Measurements from ENCODE around the gene RPS6KA5.
"Not testable (repeated sequence)": the region's sequence is repeated elsewhere in the genome, so short reads cannot be mapped to it uniquely, and the experiment has no call there.

RPS6KA5 gene

DNA sequence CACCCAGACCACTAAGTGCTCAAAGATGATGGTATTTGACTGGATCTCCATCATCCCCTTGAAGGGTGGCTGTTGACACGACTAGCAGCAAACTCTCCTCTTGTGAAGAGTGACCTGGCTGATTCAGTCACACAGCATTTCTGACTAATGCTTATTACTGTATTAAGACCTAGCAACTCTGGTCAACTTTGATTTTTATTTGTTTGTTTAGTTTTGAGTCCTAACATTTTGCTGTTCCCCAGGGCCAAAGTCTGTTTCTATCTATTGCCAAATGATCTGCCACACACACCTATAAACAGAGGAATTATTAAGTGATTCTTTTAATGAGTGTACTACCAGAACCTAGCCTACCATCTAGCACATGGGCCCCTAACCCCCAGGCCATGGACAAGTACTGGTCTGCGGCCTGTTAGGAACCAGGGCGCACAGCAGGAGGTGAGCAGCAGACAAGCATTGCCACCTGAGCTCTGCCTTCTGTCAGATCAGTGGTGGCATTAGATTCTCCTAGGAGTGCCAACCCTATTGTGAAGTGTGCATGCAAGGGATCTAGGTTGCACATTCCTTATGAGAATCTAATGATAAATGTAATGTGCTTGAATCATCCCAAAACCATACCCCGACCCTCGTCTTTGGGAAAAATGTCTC lies 120.0 kb downstream of the RPS6KA5 start:
- Histone ChIP-seq H3K9me3 (ENCODE audit: control insufficient read depth, low read length) (peaks cover 17% of the 10 kb centered on the region), H3K36me3 (ENCODE audit: control insufficient read depth, insufficient read depth, low read length) (no peaks in the 10 kb centered on the region), H3K4me1 (ENCODE audit: control insufficient read depth, insufficient read depth, low read length, poor library complexity, severe bottlenecking) (no peaks in the 10 kb centered on the region), H3K4me3 (ENCODE audit: extremely low read depth, insufficient read depth, low read length, poor library complexity, severe bottlenecking) (no peak overlapping the region), H3K27ac (ENCODE audit: low read depth, low read length, severe bottlenecking) (no peak overlapping the region)
- WGBS, 2 experiments (ENCODE audit: insufficient coverage in 2 of 2) = 86 to 100% methylated on average over 2 to 3 of the region's 5 CpGs

DNA sequence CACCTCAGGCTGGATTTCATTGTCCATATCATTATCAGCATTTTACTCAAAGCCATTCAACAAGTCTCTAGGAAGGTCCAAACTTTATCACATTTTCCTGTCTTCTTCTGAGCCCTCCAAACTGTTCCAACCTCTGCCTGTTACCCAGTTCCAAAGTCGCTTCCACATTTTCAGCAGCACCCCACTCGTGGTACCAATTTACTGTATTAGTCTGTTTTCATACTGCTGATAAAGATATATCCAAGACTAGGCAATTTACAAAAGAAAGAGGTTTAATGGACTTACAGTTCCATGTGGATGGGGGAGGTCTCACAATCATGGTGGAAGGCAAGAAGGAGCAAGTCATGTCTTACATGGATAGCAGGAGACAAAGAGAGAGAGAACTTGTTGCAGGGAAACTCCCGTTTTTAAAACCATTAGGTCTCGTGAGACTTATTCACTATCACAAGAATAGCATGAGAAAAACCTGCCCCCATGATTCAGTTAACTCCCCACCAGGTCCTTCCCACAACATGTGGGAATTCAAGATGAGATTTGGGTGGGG lies 121.1 kb downstream of the RPS6KA5 start:
- not testable (repeated sequence) for H3K4me1 ChIP-seq (ENCODE audit: control insufficient read depth, insufficient read depth, low read length, poor library complexity, severe bottlenecking); H3K27ac ChIP-seq (ENCODE audit: low read depth, low read length, severe bottlenecking); H3K4me3 ChIP-seq (ENCODE audit: extremely low read depth, insufficient read depth, low read length, poor library complexity, severe bottlenecking); H3K36me3 ChIP-seq (ENCODE audit: control insufficient read depth, insufficient read depth, low read length)
- H3K9me3 ChIP-seq (ENCODE audit: control insufficient read depth, low read length) = peaks cover 17% of the 10 kb centered on the region
- 80 to 83% methylated on average over 1 of the region's 4 CpGs for WGBS, 2 experiments (ENCODE audit: insufficient coverage in 2 of 2)

DNA sequence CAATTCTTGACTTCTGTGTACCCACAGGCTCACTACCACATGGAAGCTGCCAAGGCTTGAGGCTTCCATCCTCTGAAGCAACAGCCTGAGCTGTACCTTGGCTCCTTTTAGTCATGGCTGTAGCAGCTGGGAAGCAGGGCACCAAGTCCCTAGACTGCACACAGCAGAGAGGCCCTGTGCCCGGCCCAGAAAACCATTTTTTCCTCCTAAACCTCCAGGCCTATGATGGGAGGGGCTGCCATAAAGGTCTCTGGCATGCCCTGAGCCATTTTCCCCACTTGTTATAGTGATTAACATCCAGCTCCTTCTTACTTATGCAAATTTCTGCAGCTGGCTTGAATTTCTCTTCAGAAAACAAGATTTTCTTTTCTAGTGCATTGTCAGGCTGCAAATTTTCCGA lies 121.8 kb downstream of the RPS6KA5 start:
- Histone ChIP-seq H3K27ac (ENCODE audit: low read depth, low read length, severe bottlenecking) (no peak overlapping the region), H3K4me3 (ENCODE audit: extremely low read depth, insufficient read depth, low read length, poor library complexity, severe bottlenecking) (no peak overlapping the region), H3K9me3 (ENCODE audit: control insufficient read depth, low read length) (peaks cover 17% of the 10 kb centered on the region), H3K36me3 (ENCODE audit: control insufficient read depth, insufficient read depth, low read length) (no peaks in the 10 kb centered on the region), H3K4me1 (ENCODE audit: control insufficient read depth, insufficient read depth, low read length, poor library complexity, severe bottlenecking) (no peaks in the 10 kb centered on the region)
- WGBS, 2 experiments (ENCODE audit: insufficient coverage in 2 of 2) = 85 to 94% methylated on average over 2 of the region's 2 CpGs

DNA sequence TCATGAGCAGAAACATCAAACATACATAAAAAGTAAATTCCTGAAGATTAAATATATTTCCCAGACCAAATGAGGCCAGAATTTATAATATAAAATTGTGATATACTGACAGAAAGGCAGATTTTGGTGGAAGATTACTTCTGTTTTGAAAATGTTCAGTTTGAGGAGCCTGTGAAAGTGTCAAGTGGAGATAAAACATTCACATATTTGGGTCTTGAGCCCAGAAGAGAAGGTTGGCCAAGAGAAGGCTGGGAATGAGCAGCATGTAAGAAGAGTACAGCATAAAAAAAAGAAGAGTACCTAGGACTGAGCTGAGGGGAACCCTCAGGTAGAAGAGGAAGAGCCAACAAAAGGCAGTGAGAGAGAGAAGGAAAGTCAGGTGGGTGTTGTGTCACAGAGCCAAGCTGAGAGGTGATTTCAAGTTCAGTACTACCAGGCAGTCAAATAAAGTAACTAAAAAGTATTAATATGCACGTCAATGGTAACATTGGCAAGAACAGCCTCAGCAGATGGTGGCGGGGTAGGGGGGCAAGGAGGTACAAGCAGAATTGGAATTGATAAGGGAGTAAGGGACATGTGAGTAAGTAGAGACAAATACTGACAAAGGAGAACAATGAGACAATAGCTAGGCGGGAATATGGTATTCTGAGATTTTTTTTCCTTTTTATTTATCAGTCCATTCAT lies 123.5 kb downstream of the RPS6KA5 start:
- 80 to 100% methylated on average over 2 of the region's 3 CpGs for WGBS, 2 experiments (ENCODE audit: insufficient coverage in 2 of 2)

DNA sequence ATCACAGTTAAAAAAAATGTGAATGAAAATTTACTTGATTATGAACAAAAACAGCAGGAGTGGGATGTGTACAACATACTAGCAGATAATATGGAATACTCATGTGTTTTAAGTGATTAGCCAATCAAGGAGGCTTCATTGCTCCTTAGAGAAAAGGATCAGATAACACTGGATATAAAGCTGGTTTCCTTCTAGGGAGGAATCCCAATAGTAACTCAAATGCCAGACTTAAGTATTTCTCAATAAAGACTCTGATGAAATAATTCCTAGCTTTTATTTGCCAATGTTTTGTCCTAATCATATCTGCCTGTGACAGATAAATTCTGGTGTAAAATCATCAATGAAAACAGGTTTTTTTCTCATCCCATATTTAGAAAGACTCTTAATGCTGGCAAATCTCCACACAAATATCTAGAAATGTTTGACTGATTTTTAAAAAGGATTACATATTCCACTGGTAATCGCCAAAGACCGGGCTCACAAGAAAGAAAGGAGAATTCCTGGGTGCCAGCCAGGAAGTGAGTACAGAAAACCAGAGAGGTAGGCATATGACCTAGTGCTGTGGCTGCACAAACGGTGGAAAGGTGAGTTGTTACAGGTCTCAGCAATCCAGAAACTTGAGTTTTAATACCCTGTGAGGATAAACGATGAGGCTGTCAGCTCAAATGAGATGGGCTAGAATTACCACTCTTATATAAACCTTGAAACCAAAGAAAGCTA lies 135.7 kb downstream of the RPS6KA5 start:
- Histone ChIP-seq H3K4me3 (ENCODE audit: extremely low read depth, insufficient read depth, low read length, poor library complexity, severe bottlenecking) (no peak overlapping the region), H3K9me3 (ENCODE audit: control insufficient read depth, low read length) (no peaks in the 10 kb centered on the region), H3K36me3 (ENCODE audit: control insufficient read depth, insufficient read depth, low read length) (no peaks in the 10 kb centered on the region), H3K27ac (ENCODE audit: low read depth, low read length, severe bottlenecking) (no peak overlapping the region), H3K4me1 (ENCODE audit: control insufficient read depth, insufficient read depth, low read length, poor library complexity, severe bottlenecking) (no peaks in the 10 kb centered on the region)
- 88 to 93% methylated on average over 3 to 4 of the region's 4 CpGs for WGBS, 2 experiments (ENCODE audit: insufficient coverage in 2 of 2)

More for the DNA sequence above, 123.5 kb downstream of the RPS6KA5 start:
- Histone ChIP-seq H3K27ac (ENCODE audit: low read depth, low read length, severe bottlenecking) (no peak overlapping the region), H3K4me1 (ENCODE audit: control insufficient read depth, insufficient read depth, low read length, poor library complexity, severe bottlenecking) (no peaks in the 10 kb centered on the region), H3K4me3 (ENCODE audit: extremely low read depth, insufficient read depth, low read length, poor library complexity, severe bottlenecking) (no peak overlapping the region), H3K36me3 (ENCODE audit: control insufficient read depth, insufficient read depth, low read length) (no peaks in the 10 kb centered on the region), H3K9me3 (ENCODE audit: control insufficient read depth, low read length) (peaks cover 17% of the 10 kb centered on the region)

DNA sequence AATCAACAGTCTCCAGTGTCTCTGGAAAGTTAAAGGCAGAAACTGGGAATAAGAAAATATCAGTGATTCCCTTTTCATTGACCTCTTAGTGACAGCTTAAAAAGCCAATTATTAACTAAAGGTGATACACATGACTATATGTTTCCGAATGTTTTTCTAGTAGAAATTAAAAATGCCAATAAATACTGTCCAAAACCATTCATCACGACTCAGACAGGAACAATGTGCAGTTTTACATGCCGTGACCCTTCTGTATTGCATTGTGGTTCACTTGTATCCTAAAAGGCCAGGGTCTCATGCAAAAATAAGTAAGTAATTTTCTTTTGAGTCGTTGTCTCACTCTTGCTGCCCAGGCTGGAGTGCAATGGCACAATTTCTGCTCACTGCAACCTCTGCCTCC lies 138.3 kb downstream of the RPS6KA5 start:
- Histone ChIP-seq H3K4me1 (ENCODE audit: control insufficient read depth, insufficient read depth, low read length, poor library complexity, severe bottlenecking) (no peaks in the 10 kb centered on the region), H3K9me3 (ENCODE audit: control insufficient read depth, low read length) (no peaks in the 10 kb centered on the region), H3K36me3 (ENCODE audit: control insufficient read depth, insufficient read depth, low read length) (no peaks in the 10 kb centered on the region), H3K27ac (ENCODE audit: low read depth, low read length, severe bottlenecking) (no peak overlapping the region), H3K4me3 (ENCODE audit: extremely low read depth, insufficient read depth, low read length, poor library complexity, severe bottlenecking) (no peak overlapping the region)
- WGBS, 2 experiments (ENCODE audit: insufficient coverage in 2 of 2) = 92 to 96% methylated on average over 2 of the region's 4 CpGs

DNA sequence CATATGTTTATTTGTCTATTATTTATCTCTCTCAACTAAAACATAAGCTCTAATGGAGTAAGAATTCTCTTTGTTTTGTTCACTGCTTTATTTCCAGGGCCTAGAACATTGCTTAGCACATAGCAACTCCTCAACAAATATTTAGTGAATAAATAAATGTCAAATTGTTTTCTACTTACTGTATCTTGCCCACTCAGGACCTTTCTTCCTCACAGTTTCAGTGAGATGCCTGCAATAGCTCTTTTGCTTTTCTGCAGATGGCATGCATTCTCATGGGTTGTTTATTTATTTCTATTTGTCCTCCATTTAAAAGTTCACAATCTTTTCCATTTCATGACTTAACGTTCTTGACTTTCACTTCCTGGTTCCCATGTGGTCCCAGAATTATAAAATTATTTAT lies 149.3 kb downstream of the RPS6KA5 start:
- no peaks in the 10 kb centered on the region for H3K36me3 ChIP-seq (ENCODE audit: control insufficient read depth, insufficient read depth, low read length)
- no peaks in the 10 kb centered on the region for H3K9me3 ChIP-seq (ENCODE audit: control insufficient read depth, low read length)
- H3K4me1 ChIP-seq (ENCODE audit: control insufficient read depth, insufficient read depth, low read length, poor library complexity, severe bottlenecking) = no peaks in the 10 kb centered on the region
- H3K27ac ChIP-seq (ENCODE audit: low read depth, low read length, severe bottlenecking) = no peak overlapping the region
- H3K4me3 ChIP-seq (ENCODE audit: extremely low read depth, insufficient read depth, low read length, poor library complexity, severe bottlenecking) = no peak overlapping the region
- no CpG with 5 or more reads among the region's 1 CpG for WGBS, 2 experiments (ENCODE audit: insufficient coverage in 2 of 2)

DNA sequence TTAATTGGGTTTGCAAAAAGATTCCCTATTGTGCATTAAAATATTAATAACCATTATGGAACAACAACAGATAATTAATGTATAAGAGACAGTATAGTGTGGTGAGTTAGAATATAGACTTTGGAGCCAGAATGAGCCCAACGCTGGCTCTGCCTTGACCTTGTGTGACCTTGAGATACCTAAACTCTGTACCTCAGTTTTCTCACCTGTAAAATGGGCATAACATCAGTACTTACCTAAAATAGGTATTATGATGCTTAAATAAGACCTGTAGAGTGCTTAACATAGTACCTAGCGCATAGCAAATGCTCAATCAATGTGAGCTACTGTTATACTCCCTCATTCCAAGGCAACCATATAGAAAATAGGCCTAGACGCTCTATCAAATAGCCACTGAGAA lies 153.3 kb downstream of the RPS6KA5 start:
- no peaks in the 10 kb centered on the region for H3K4me1 ChIP-seq (ENCODE audit: control insufficient read depth, insufficient read depth, low read length, poor library complexity, severe bottlenecking)
- H3K9me3 ChIP-seq (ENCODE audit: control insufficient read depth, low read length) = no peaks in the 10 kb centered on the region
- no peaks in the 10 kb centered on the region for H3K36me3 ChIP-seq (ENCODE audit: control insufficient read depth, insufficient read depth, low read length)
- no peak overlapping the region for H3K27ac ChIP-seq (ENCODE audit: low read depth, low read length, severe bottlenecking)
- WGBS, 2 experiments (ENCODE audit: insufficient coverage in 2 of 2) = 100% methylated on average over 1 of the region's 3 CpGs; no CpG with 5 or more reads in 1 of the 2 experiments
- H3K4me3 ChIP-seq (ENCODE audit: extremely low read depth, insufficient read depth, low read length, poor library complexity, severe bottlenecking) = no peak overlapping the region

DNA sequence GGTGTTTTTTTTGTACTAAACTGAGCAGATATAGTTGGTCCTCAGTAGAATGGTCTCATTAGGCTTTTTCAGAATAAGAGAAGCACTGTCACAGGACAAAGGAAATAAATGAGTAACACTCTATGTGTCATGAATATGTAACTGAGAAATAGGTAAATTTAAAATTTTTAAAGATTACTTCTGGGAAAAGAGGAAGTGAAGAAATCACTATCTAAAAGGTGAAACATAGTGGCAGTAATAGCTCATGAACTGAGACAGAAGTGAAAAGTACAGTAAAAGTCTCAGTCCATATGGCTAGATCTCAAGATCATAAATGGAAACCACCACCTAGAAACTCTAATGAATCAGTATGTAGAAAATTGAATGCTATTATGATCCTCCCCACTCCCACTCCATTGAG lies 154.9 kb downstream of the RPS6KA5 start:
- Histone ChIP-seq H3K9me3 (ENCODE audit: control insufficient read depth, low read length) (no peaks in the 10 kb centered on the region), H3K27ac (ENCODE audit: low read depth, low read length, severe bottlenecking) (no peak overlapping the region), H3K4me3 (ENCODE audit: extremely low read depth, insufficient read depth, low read length, poor library complexity, severe bottlenecking) (no peak overlapping the region), H3K4me1 (ENCODE audit: control insufficient read depth, insufficient read depth, low read length, poor library complexity, severe bottlenecking) (no peaks in the 10 kb centered on the region), H3K36me3 (ENCODE audit: control insufficient read depth, insufficient read depth, low read length) (no peaks in the 10 kb centered on the region)

DNA sequence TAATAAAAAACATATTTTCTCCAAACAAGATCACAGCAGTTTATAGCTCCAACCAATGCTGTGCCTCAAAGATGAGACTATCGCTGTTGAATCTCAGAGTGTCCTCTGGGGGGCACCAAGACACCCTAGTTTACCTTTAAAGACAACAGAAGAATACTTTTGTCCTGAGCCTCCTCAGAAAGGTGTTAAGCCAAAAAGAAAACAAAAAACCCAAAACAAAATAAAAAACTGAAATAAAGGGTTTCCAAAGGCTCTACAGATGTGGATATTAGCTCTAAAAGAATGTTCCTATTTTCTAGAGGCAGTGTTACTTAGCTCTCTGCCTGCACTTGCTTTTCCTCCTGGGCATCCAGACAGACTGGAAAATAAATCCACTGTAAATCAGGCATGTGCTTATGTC lies 157.3 kb downstream of the RPS6KA5 start:
- H3K9me3 ChIP-seq (ENCODE audit: control insufficient read depth, low read length) = no peaks in the 10 kb centered on the region
- H3K4me3 ChIP-seq (ENCODE audit: extremely low read depth, insufficient read depth, low read length, poor library complexity, severe bottlenecking) = no peak overlapping the region
- 0 to 20% methylated on average over 1 of the region's 1 CpG for whole genome bisulfite sequencing, 2 experiments (ENCODE audit: insufficient coverage in 2 of 2)

More for the DNA sequence above, 157.3 kb downstream of the RPS6KA5 start:
- Histone ChIP-seq H3K36me3 (ENCODE audit: control insufficient read depth, insufficient read depth, low read length) (no peaks in the 10 kb centered on the region), H3K4me1 (ENCODE audit: control insufficient read depth, insufficient read depth, low read length, poor library complexity, severe bottlenecking) (no peaks in the 10 kb centered on the region), H3K27ac (ENCODE audit: low read depth, low read length, severe bottlenecking) (no peak overlapping the region)
